Cerebellar nuclear complex (tissue), 1 donor: ENCODE results near the gene HMGXB4.

Source experiments
- DNase-seq, 2 experiments: peaks; one replicate each; lab custom pipeline; 2025; lab: John Stamatoyannopoulos, UW

The HMGXB4 gene

GRCh38 chr22:35326854-35327562 lies 69.7 kb downstream of the HMGXB4 start:
- DNase-seq, result no peak

GRCh38 chr22:35327690-35328471 lies 70.6 kb downstream of the HMGXB4 start:
- no peak for DNase-seq

- DNase-seq, result no peak
These were observed 71.2 kb downstream of the HMGXB4 start for GRCh38 chr22:35328472-35328885.

- DNase-seq, result no peak
These were observed 72.0 kb downstream of the HMGXB4 start for GRCh38 chr22:35329114-35329847.

GRCh38 chr22:35330258-35330861 lies 73.1 kb downstream of the HMGXB4 start:
- no peak for DNase-seq

GRCh38 chr22:35332278-35332677 lies 75.0 kb downstream of the HMGXB4 start:
- DNase-seq, result no peak

- DNase-seq, result no peak
These were observed 75.9 kb downstream of the HMGXB4 start for GRCh38 chr22:35333220-35333619.

- no peak for DNase-seq
These were observed 76.7 kb downstream of the HMGXB4 start for GRCh38 chr22:35334004-35334403.

GRCh38 chr22:35335468-35335867 lies 78.2 kb downstream of the HMGXB4 start:
- no peak for DNase-seq

- DNase-seq, result no peak
These were observed 78.9 kb downstream of the HMGXB4 start for GRCh38 chr22:35335936-35336781.

GRCh38 chr22:35337932-35338331 lies 80.6 kb downstream of the HMGXB4 start:
- DNase-seq, result no peak

GRCh38 chr22:35341090-35341874 lies 84.0 kb downstream of the HMGXB4 start:
- DNase-seq, result no peak

GRCh38 chr22:35342390-35342789 lies 85.1 kb downstream of the HMGXB4 start:
- DNase-seq, result no peak

GRCh38 chr22:35343664-35344550 lies 86.6 kb downstream of the HMGXB4 start:
- DNase-seq, result no peak

GRCh38 chr22:35344956-35345690 lies 87.8 kb downstream of the HMGXB4 start:
- no peak for DNase-seq
